ENCODE data around the gene ITGA4.

- TF ChIP-seq CTCF (optimal IDR thresholded peaks at IDR 0.05 in 1 of 3, IDR thresholded peaks at IDR 0.05 in 1 of 3, conservative IDR thresholded peaks at IDR 0.05 in 1 of 3; ENCODE audit: extremely low read depth in 1 of 3, insufficient read depth in 2 of 3, low read length in 3 of 3) (peak in 2 of 3 experiments; percentile 21 to 25), EZH2 (IDR thresholded peaks at IDR 0.05; ENCODE audit: low read length) (no peak)
These were observed 113.9 kb downstream of the ITGA4 start for GRCh38 chr2:181570833-181571661.

Data from keratinocyte (primary cell).